GM04504 (cell line): ENCODE measurements around the gene ARVCF.

Source experiments
- DNase-seq: peaks from one replicate; pipeline ENCODE4 v3.0.0-alpha.2; 2012; ENCODE audit warnings: low read depth

The ARVCF gene

DNA sequence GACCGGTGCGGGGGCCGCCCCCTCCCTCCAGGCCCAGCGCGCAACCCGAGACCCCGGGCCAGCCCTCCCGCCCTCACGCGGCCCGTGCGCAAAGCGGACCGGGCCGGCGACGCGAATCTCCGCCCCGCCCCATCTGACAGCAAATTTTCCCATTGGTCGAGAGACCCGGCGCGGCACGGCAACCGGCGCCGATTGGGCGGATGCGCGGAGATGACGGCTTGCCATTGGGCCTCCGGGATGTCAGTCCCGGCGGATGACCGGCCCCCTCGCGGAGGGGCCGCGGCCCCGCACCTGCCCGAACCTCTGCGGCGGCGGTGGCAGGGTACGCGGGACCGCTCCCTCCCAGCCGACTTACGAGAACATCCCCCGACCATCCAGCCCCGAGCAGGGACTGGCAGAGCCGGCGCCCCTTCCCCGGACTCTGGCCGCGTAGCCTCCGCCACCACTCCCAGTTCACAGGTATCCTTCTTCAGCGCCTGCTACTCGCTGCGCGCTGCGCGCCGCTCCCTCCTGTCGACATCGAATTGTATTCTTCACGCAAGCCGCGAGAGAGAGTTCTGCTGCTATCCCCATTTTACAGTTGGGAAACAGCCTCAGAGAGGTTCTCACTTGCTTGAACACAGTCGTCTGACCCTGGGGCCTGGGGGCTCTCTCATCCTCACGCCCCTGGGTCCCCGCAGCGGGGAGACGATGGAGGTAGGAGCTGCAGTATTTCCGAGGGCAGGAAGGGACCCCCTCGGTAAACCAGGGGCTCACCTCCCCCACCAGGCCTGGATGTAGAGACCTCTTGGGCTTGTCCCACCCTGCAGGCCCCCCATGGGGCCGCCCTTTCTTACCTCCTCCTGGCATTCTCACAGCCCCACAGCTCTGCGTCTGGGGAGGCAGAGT lies at the start of gene ARVCF:
TSS of gene ARVCF (minus strand) at position 90 of the 888 bp plus-strand sequence. CDS start 26,029 bp downstream, outside the sequence.
- DNase-seq, result peak; percentile 72

DNA sequence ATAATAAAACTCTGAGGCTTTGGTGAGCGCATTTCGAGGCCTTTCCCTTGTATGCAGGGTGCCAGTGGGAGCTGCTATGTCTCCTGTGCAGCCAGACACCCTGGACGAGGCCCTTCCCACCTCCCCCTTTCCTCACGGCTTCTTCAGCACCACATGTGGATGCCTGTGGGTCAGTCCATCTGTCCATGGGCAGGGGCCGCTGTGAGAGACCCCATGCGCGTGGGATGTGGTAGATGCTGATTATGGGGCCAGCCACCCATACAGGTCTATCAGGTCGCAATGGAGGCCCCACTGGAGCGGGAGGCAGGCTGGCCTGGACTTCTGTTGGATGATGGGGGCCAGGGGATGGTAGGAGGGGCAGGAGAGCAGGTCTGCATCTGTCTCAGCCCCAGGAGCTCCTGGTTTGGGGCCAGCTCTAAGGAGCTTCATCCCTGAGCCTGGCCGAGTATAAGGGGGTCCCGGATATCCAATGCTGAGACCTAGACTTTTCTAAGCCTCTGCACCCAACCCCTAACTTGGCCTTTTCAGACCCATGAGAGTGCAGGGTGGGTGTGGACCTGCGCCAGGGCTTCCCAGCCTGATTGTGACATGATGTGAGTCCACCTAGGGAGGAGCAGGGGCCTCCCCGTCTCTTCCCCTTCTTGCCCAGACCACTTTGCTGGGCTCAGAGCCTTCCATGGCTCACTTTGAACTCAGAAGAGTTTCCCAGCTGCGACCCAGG lies 49.4 kb upstream of the ARVCF start:
- no peak for DNase-seq

- no peak for DNase-seq
Measured at GRCh38 chr22:20064545-20065262, 48.1 kb upstream of the ARVCF start.

DNA sequence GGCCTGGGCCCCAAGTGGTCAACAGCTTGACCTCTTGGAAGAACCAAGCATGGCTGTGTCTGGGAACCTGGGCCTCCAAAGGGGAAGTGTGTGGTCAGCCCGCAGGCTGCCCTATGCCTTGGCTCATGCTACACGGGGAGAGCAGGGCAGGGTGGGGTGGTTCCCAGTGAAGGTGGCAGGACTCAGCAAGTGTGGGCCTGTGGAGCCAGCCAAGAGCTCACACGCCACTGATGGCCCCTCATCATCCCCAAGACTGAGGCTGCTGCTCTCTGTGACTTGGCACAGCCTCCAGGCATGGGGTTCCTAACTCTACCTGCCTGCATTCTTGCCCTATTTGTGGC lies 47.5 kb upstream of the ARVCF start:
- no peak for DNase-seq

GRCh38 chr22:20063271-20064139 lies 46.9 kb upstream of the ARVCF start:
- no peak for DNase-seq

DNA sequence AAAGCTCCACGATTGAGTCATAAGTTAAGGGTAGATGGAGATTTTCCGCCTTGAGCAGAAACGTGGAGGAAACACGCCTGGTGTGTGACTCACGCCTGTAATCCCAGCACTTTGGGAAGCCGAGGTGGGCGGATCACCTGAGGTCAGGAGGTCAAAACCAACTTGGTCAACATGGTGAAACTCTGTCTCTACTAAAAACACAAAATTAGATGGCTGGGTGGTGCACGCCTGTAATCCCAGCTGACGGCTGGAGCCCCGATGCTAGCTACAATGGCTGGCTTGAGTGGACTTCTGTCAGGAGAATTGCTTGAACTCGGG lies 46.1 kb upstream of the ARVCF start:
- DNase-seq, result no peak

DNA sequence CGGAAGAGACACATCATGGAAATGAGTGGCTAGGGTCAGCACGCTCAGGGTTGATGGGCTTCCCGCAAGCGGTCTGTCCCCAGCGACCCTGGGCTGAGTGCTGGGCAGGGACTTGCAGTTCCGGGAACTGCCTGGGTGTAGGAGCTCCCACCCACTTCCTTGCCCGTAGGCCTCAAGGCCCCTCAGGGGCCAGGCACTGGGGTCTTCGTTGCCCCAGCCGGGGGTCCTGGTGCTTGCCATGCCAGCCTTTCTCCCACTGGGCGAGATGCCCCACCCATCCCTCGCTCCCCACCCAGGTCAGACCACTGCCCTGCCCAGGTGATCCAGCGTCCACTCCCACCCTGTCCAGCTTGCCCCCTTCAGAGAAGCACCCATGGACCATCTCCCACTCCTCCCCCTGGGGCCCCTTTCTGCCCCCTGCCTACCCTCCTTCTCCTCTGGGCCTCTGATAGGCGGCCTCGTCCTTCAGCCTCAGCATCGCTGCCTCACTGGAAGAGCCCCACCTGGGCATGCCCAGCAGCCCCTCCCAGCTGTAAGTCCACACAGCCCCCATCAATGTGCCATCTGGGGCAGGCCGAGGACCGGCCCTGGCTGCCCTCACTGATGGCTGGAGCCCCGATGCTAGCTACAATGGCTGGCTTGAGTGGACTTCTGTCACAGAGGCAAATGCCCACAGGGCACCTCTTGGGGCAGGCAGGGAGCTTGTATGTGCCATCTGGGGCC lies 45.6 kb upstream of the ARVCF start:
- DNase-seq, result no peak

DNA sequence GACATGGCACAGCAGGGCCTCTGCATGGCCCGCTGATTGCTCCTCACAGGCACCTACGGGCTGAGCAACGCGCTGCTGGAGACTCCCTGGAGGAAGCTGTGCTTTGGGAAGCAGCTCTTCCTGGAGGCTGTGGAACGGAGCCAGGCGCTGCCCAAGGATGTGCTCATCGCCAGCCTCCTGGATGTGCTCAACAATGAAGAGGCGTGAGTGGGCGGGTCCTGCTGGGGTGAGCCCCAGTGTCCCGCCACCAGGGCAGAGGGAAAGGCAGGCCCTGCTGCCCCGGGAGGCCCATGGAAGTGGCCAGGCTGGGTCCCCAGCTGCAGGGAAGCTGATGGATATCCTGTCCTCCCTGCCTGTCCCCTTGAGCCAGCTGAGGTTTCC lies 44.8 kb upstream of the ARVCF start:
- no peak for DNase-seq

DNA sequence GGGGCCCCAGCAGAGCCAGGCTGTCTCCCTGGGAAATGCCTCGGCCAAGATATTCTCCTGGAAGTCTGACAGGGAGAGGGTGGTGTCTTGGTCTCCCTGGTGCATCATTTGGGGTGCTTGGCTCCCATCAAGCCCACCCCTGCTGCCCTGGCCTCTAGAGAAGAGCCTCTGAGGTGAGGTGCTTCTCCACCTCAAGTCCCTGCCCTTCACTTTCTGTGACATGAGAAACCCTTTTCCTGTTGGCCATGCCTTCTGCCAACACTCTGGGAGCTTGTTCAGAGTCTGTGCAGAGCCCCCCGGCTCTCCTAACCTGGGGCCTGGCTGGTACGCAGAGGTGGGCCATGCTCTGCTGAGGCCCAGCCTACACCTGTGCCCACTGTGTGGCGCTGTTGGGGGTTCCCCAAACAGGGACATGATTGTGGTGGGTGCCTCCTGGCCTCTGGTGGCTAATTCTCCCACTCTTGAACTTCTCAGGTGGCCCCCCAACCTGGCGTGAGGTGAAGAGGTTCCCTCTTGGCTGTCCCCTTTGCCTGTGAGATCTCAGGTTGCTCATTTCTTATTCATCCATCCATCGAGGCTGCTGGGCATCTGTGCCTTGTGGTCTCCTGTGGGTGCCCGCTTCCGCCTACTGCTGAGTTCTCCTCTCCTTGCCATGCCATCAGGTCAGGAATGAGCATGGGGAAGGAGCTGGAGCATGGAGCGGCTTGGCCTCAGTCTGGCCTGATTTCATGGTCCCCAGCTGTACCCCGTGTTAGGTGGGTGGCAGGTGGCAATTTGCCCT lies 44.3 kb upstream of the ARVCF start:
- no peak for DNase-seq

DNA sequence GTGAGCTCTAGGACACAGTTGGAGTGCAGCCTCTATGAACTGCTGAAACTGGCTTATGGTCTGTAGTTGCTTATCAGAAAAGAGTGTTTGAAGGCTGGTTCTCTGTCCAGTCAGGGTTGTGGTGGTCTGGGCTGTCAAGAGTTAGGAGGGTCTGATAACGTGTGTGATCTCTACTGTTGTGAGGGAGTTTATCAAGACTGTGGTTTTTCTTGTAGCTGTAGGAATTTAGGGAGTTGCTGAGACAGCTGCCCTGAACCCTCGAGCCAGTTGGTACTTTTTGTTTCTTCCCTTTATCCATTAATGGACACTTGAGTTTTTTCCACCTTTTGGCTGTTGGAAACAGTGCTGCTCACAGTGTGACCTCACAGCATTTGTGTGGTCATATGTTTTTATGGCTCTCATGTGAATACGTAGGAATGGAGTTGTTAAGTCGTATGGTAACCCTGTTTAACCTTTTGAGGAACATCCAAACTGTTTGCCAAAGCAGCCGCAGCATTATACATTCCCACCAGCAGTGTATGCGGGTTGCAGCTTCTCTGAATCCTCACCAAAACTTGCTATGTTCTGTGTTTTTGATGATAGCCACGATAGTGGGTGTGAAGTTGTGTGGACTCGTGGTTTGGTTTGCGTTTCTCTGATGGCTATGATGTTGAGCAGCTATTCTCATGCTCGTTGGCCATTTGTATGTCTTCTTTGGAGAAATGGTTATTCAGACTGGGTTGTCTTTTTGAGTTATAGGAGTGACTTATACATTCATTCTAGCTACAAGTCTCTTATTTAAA lies 42.6 kb upstream of the ARVCF start:
- DNase-seq, result no peak

GRCh38 chr22:20057596-20058268 lies 41.1 kb upstream of the ARVCF start:
- DNase-seq, result no peak

- DNase-seq, result no peak
Measured at GRCh38 chr22:20056696-20057386, 40.2 kb upstream of the ARVCF start.

DNA sequence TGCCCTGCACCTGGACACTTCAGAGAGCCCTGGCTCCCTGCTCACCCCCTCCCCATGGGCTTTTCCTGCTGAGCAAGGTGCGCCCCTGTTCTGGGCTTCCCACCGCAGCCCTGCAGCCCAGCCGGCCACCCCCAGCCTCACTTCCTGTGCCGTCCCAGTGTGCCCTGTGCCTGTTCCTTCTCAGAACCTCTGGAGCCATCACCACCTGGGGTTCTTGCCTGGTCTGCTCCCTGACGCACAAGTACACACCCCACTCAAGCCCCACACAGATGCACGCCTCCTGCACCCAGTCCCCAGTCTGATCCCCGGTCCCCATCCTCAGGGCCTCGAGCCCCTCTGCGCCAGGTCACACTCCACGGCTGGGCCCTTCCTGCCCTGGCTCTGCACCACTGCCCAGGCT lies 39.5 kb upstream of the ARVCF start:
- no peak for DNase-seq

- DNase-seq, result no peak
Measured at GRCh38 chr22:20055654-20056053, 39.0 kb upstream of the ARVCF start.

DNA sequence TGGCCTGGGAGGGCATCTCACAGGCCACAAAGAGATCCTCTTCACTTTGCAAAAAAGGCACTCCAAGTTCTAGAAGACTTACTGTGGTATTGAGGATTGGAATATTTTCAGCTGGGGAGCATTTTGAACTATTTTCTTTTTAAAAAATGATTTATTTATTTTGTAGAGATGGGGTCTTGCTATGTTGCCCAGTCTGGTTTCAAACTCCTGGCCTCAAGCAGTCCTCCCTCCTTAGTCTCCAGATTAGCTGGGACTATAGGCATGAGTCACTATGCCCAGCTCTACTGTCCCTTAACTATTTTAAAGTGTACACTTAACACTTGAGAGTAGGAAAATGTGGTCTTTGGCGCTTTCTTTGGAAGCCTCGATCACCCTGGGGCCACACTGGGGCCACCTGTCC lies 38.5 kb upstream of the ARVCF start:
- DNase-seq, result no peak

GRCh38 chr22:20054485-20054884 lies 37.9 kb upstream of the ARVCF start:
- no peak for DNase-seq

GRCh38 chr22:20054034-20054427 lies 37.4 kb upstream of the ARVCF start:
- DNase-seq, result no peak

DNA sequence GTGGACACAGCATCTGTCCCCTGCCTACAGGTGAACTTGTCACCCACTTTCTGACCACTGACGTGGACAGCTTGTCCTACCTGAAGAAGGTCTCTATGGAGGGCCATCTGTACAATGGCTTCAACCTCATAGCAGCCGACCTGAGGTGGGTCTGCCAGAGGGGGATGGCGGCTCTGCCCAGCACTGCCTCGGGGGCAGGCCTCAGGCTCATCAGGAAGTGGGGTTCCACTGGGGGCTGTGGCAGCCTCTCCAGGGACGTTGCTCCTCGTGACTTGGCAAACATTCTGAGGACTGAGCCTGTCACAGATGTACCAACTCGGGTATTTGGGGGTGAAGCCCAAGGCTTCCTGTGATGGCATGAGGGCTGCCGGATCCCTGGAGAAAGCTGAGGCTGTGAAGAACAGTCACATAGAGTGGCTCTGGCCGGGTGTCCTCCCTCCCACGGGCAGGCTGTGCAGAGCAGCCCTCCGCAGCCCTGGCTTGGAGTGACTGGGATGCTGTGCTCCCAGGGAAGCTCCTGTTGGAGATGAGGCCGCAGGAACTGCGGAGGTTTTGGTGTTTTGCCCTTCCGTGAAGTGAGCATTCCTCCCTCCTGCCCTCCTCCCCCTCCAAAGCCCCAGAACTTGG lies 36.9 kb upstream of the ARVCF start:
- no peak for DNase-seq
